IMR-90 (cell line): Measurements from ENCODE around the gene KBTBD6.

Source experiments
- BHLHE40 ChIP-seq: fragments of 150-350 bp; IDR thresholded peaks from 2 replicates; pipeline ENCODE4 v1.6.1; 2016; ENCODE audit warnings: mild to moderate bottlenecking, low read depth, low read length
- CHD1 ChIP-seq: IDR thresholded peaks from 2 replicates; pipeline ENCODE4 v1.6.1; 2012; ENCODE audit warnings: low read depth, low read length, improper control_type of control experiment
- POLR2A ChIP-seq: IDR thresholded peaks from 2 replicates; pipeline ENCODE4 v1.6.1; 2012; ENCODE audit warnings: mild to moderate bottlenecking, low read depth, low read length
- RAD21 ChIP-seq: IDR thresholded peaks from 2 replicates; pipeline ENCODE4 v1.6.1; 2012; ENCODE audit warnings: low read length, improper control_type of control experiment
- SMC3 ChIP-seq: fragments of 150-350 bp; IDR thresholded peaks from 2 replicates; pipeline ENCODE4 v1.6.1; 2016; ENCODE audit warnings: low read depth, mild to moderate bottlenecking, antibody characterized with exemption, low read length, moderate library complexity
- TF ChIP-seq, protein P1 (sequence below): conservative IDR thresholded peaks from 2 replicates; pipeline ENCODE4 v1.5.1; 2012; ENCODE audit warnings: mild to moderate bottlenecking, low read depth, low read length, improper control_type of control experiment

DNA sequence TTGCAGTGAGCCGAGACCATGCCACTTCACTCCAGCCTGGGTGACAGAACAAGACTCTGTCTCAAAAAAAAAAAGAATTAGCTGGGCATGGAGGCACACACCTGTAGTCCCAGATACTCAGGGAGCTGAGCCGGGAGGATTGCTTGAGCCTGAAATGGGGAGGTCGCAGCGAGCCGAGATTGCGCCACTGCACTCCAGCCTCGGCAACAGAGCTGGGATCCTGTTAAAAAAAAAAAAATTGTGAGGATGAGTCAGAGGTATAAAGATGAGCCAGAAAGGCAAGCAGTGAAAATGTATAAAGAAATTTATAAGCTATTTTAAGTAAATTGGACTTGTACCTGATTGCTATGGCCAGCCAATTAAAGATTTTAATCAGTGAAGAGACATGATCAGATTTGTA, 21.1 kb downstream of the KBTBD6 start:
- TF ChIP-seq SMC3 (no peak), POLR2A (no peak), BHLHE40 (no peak), CHD1 (no peak), RAD21 (no peak)
- TF ChIP-seq, protein P1, sequence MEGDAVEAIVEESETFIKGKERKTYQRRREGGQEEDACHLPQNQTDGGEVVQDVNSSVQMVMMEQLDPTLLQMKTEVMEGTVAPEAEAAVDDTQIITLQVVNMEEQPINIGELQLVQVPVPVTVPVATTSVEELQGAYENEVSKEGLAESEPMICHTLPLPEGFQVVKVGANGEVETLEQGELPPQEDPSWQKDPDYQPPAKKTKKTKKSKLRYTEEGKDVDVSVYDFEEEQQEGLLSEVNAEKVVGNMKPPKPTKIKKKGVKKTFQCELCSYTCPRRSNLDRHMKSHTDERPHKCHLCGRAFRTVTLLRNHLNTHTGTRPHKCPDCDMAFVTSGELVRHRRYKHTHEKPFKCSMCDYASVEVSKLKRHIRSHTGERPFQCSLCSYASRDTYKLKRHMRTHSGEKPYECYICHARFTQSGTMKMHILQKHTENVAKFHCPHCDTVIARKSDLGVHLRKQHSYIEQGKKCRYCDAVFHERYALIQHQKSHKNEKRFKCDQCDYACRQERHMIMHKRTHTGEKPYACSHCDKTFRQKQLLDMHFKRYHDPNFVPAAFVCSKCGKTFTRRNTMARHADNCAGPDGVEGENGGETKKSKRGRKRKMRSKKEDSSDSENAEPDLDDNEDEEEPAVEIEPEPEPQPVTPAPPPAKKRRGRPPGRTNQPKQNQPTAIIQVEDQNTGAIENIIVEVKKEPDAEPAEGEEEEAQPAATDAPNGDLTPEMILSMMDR, result no peak
